Hematopoietic multipotent progenitor cell (in vitro differentiated cells): Measurements from ENCODE around the gene TPX2. TPM values are rescaled to one million over a fixed set of nuclear protein-coding genes. Genes with fewer than 3 reads are reported as not detected.
A peak's percentile ranks its signal among the peaks of the same experiment; 100 is the strongest.

Experiments used
- DNase-seq, 3 donors: peaks; one replicate each; pipeline ENCODE4 v3.0.0-alpha.2; 2011 to 2015; ENCODE audit warnings: low read depth in 2 of 3, low spot score in 2 of 3
- total RNA-seq: library from RNA; depleted of rRNA; stranded (reverse); fragments of >200 nt; gene quantifications from one replicate; pipeline ENCODE4 v1.2.3, GENCODE V29; 2012

The TPX2 gene
- 5.1 TPM for total RNA-seq

GRCh38 chr20:31738729-31739549, at the start of gene TPX2:
Gene TPX2, plus strand, starts transcription at chr20:31739290. Its CDS starts 18,187 bp downstream, at chr20:31757477.
- DNase-seq, result peak; percentile 44 to 92 (median 91)

- no peak for DNase-seq
These were observed 48.9 kb upstream of the TPX2 start for GRCh38 chr20:31690124-31690666.

- DNase-seq, result peak in 2 of 3 donors; percentile 21 to 37
These were observed 47.3 kb upstream of the TPX2 start for GRCh38 chr20:31691646-31692275.

- DNase-seq, result no peak
These were observed 45.7 kb upstream of the TPX2 start for GRCh38 chr20:31693402-31693801.

GRCh38 chr20:31693987-31694661, 45.0 kb upstream of the TPX2 start:
- DNase-seq, result no peak

- no peak for DNase-seq
These were observed 44.1 kb upstream of the TPX2 start for GRCh38 chr20:31694842-31695593.

- DNase-seq, result no peak
These were observed 43.0 kb upstream of the TPX2 start for GRCh38 chr20:31695849-31696804.

- no peak for DNase-seq
These were observed 40.8 kb upstream of the TPX2 start for GRCh38 chr20:31698243-31698802.

- DNase-seq, result peak in 1 of 3 donors; percentile 49
These were observed 40.0 kb upstream of the TPX2 start for GRCh38 chr20:31698803-31699718.

- no peak for DNase-seq
These were observed 39.0 kb upstream of the TPX2 start for GRCh38 chr20:31699801-31700728.

GRCh38 chr20:31700747-31701146, 38.3 kb upstream of the TPX2 start:
- no peak for DNase-seq

GRCh38 chr20:31701591-31701990, 37.5 kb upstream of the TPX2 start:
- no peak for DNase-seq

GRCh38 chr20:31704225-31705119, 34.6 kb upstream of the TPX2 start:
- DNase-seq, result no peak

GRCh38 chr20:31705191-31705590, 33.9 kb upstream of the TPX2 start:
- DNase-seq, result no peak

- DNase-seq, result no peak
These were observed 33.2 kb upstream of the TPX2 start for GRCh38 chr20:31705598-31706597.
